Activated CD4-positive, alpha-beta T cell treated with anti-CD3 and anti-CD28 coated beads, Interleukin-2, amount 50 U/mL, for 1 hour (primary cell): Measurements from ENCODE around the gene ZNF823.

Source experiments
- DNase-seq: peaks from one replicate; pipeline ENCODE4 v3.0.0-alpha.2; 2020

Gene ZNF823

GRCh38 chr19:11736696-11737095 is 2.0 kb downstream of the ZNF823 start:
- DNase-seq, result no peak

GRCh38 chr19:11735375-11735774 is 3.4 kb downstream of the ZNF823 start:
- no peak for DNase-seq

- DNase-seq, result no peak
Observed at GRCh38 chr19:11729586-11729985, 9.2 kb downstream of the ZNF823 start.

- no peak for DNase-seq
Observed at GRCh38 chr19:11722414-11722813, 16.3 kb downstream of the ZNF823 start.

GRCh38 chr19:11721681-11722080 is 17.1 kb downstream of the ZNF823 start:
- DNase-seq, result no peak

GRCh38 chr19:11710313-11710712 is 28.4 kb downstream of the ZNF823 start:
- DNase-seq, result no peak

GRCh38 chr19:11708457-11708856 is 30.3 kb downstream of the ZNF823 start:
- DNase-seq, result no peak

- DNase-seq, result no peak
Observed at GRCh38 chr19:11705474-11705873, 33.3 kb downstream of the ZNF823 start.

- DNase-seq, result no peak
Observed at GRCh38 chr19:11704626-11705025, 34.1 kb downstream of the ZNF823 start.

GRCh38 chr19:11699931-11700794 is 38.6 kb downstream of the ZNF823 start:
- no peak for DNase-seq

GRCh38 chr19:11698231-11698630 is 40.5 kb downstream of the ZNF823 start:
- no peak for DNase-seq

GRCh38 chr19:11697284-11697855 is 41.4 kb downstream of the ZNF823 start:
- DNase-seq, result no peak

- DNase-seq, result peak; percentile 79
Observed at GRCh38 chr19:11694533-11695439, 44.0 kb downstream of the ZNF823 start.

- no peak for DNase-seq
Observed at GRCh38 chr19:11693505-11694499, 44.9 kb downstream of the ZNF823 start.

GRCh38 chr19:11692127-11692790 is 46.5 kb downstream of the ZNF823 start:
- DNase-seq, result no peak

- no peak for DNase-seq
Observed at GRCh38 chr19:11685676-11686650, 52.8 kb downstream of the ZNF823 start.

GRCh38 chr19:11684987-11685675 is 53.6 kb downstream of the ZNF823 start:
- no peak for DNase-seq

- no peak for DNase-seq
Observed at GRCh38 chr19:11680689-11681302, 58.0 kb downstream of the ZNF823 start.

GRCh38 chr19:11678504-11678903 is 60.2 kb downstream of the ZNF823 start:
- no peak for DNase-seq
